Uterus (tissue), 2 donors: ENCODE results near the gene CADM4.

Experiments
- POLR2A ChIP-seq, 2 donors: fragments of 450-650 bp; IDR thresholded peaks; one replicate each; pipeline ENCODE4 v1.6.1; 2016; ENCODE audit warnings: antibody characterized with exemption in 2 of 2, mild to moderate bottlenecking in 1 of 2, moderate library complexity in 1 of 2
- TF ChIP-seq, protein P1 (sequence below), 4 experiments: fragments of 200-600 bp in 2 of 4; fragments of 450-650 bp in 2 of 4; sonication (generic) in 2 of 4; IDR thresholded peaks; one replicate each; pipeline ENCODE4 v1.5.1; 2016 to 2019; ENCODE audit warnings: antibody characterized with exemption in 4 of 4, mild to moderate bottlenecking in 2 of 4, moderate library complexity in 1 of 4

DNA sequence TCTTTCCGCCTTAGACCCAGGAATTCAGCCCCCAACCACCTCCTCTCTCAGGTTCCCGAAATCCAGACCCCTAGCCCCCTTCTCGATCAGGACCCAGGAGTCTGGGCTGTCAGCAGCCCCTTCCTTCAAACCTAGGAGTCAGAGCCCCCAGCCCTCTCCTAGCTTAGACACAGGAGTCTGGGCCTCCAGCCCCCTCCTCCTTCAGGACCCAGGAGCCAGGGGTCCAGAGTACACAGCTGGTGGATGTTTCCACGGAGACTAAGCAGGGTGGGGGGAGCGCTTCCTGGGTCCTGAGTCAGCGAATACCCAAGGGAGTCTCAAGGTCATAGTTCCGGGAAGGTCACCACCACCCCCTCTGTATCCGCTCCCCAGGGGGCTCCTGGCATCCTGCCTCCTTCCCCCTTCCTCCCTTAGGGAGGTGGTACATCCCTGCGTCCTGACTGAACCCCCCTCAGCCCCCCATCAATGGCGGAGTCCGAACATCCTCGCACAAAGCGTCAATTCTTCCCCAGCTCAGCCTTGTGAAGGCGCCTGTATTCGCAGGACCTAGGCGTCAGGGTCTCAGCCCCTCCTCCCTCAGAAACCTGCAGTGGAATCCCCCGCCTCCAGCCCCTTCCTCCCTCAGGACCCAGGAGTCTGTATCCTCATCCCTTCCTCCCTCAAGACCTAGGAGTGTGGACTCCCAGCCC lies 4.6 kb downstream of the CADM4 start:
- TF ChIP-seq, protein P1, sequence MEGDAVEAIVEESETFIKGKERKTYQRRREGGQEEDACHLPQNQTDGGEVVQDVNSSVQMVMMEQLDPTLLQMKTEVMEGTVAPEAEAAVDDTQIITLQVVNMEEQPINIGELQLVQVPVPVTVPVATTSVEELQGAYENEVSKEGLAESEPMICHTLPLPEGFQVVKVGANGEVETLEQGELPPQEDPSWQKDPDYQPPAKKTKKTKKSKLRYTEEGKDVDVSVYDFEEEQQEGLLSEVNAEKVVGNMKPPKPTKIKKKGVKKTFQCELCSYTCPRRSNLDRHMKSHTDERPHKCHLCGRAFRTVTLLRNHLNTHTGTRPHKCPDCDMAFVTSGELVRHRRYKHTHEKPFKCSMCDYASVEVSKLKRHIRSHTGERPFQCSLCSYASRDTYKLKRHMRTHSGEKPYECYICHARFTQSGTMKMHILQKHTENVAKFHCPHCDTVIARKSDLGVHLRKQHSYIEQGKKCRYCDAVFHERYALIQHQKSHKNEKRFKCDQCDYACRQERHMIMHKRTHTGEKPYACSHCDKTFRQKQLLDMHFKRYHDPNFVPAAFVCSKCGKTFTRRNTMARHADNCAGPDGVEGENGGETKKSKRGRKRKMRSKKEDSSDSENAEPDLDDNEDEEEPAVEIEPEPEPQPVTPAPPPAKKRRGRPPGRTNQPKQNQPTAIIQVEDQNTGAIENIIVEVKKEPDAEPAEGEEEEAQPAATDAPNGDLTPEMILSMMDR (IDR thresholded peaks at IDR 0.05), result no peak
- TF ChIP-seq POLR2A (IDR thresholded peaks at IDR 0.05), result no peak
